Activated T-helper 17 cell treated with anti-CD3 and anti-CD28 coated beads, Interleukin-2, amount 50 U/mL, for 72 hours (primary cell): ENCODE results near the gene LPO. TPM values are rescaled to one million over a fixed set of nuclear protein-coding genes. Genes with fewer than 3 reads are reported as not detected.
A peak's percentile ranks its signal among the peaks of the same experiment; 100 is the strongest.

ENCODE experiments used
- ATAC-seq: fragments of 150-1000 bp; cut with Tn5 transposase; replicated peaks from 2 replicates; pipeline ENCODE4 v1.10.0; 2021; ENCODE audit warnings: mild to moderate bottlenecking, moderate library complexity
- H3K27ac Mint-ChIP-seq: one replicate; pipeline ENCODE4 v1.8.0; 2022; ENCODE audit warnings: mixed read lengths
- H3K27me3 Mint-ChIP-seq: one replicate; pipeline ENCODE4 v1.8.0; 2022; ENCODE audit warnings: mixed read lengths
- H3K36me3 Mint-ChIP-seq: one replicate; pipeline ENCODE4 v1.8.0; 2022; ENCODE audit warnings: low read depth, mild to moderate bottlenecking, mixed read lengths
- H3K4me1 Mint-ChIP-seq: one replicate; pipeline ENCODE4 v1.8.0; 2022; ENCODE audit warnings: mixed read lengths
- H3K4me3 Mint-ChIP-seq: one replicate; pipeline ENCODE4 v1.8.0; 2022; ENCODE audit warnings: mild to moderate bottlenecking, mixed read lengths
- H3K9me3 Mint-ChIP-seq: one replicate; pipeline ENCODE4 v1.8.0; 2022; ENCODE audit warnings: mixed read lengths
- total RNA-seq, 2 donors: library from RNA; stranded (reverse); gene quantifications; one replicate each; pipeline ENCODE4 v1.2.3, GENCODE V29; 2022

LPO gene
- total RNA-seq, 2 donors from 2014 or later, result 0.16 TPM; not detected in 1

GRCh38 chr17:58239987-58240386 lies 1.6 kb downstream of the LPO start:
- no peaks in the 10 kb centered on the region for H3K9me3 Mint-ChIP-seq
- peaks cover 37% of the 10 kb centered on the region for H3K27me3 Mint-ChIP-seq
- no peak overlapping the region for H3K4me3 Mint-ChIP-seq
- ATAC-seq, result no peak
- H3K36me3 Mint-ChIP-seq, result no peaks in the 10 kb centered on the region
- peaks cover 5% of the 10 kb centered on the region for H3K4me1 Mint-ChIP-seq
- H3K27ac Mint-ChIP-seq, result no peak overlapping the region

- ATAC-seq, result peak; percentile 95
- peaks cover 37% of the 10 kb centered on the region for H3K27me3 Mint-ChIP-seq
- H3K27ac Mint-ChIP-seq, result no peak overlapping the region
- H3K9me3 Mint-ChIP-seq, result no peaks in the 10 kb centered on the region
- H3K36me3 Mint-ChIP-seq, result no peaks in the 10 kb centered on the region
- H3K4me1 Mint-ChIP-seq, result peaks cover 5% of the 10 kb centered on the region
- no peak overlapping the region for H3K4me3 Mint-ChIP-seq
Measured at GRCh38 chr17:58242171-58242784, 3.9 kb downstream of the LPO start.

- Mint-ChIP-seq H3K36me3 (no peaks in the 10 kb centered on the region), H3K27ac (no peak overlapping the region), H3K4me3 (no peak overlapping the region), H3K27me3 (peaks cover 27% of the 10 kb centered on the region), H3K9me3 (no peaks in the 10 kb centered on the region), H3K4me1 (peaks cover 5% of the 10 kb centered on the region)
- no peak for ATAC-seq
Measured at GRCh38 chr17:58244963-58245362, 6.6 kb downstream of the LPO start.

- Mint-ChIP-seq H3K36me3 (no peaks in the 10 kb centered on the region), H3K4me1 (peaks cover 5% of the 10 kb centered on the region), H3K27ac (no peak overlapping the region), H3K4me3 (no peak overlapping the region), H3K9me3 (no peaks in the 10 kb centered on the region), H3K27me3 (peaks cover 26% of the 10 kb centered on the region)
- no peak for ATAC-seq
Measured at GRCh38 chr17:58245428-58246103, 7.2 kb downstream of the LPO start.

- Mint-ChIP-seq H3K4me3 (no peak overlapping the region), H3K36me3 (no peaks in the 10 kb centered on the region), H3K27me3 (peaks cover 23% of the 10 kb centered on the region), H3K4me1 (peaks cover 5% of the 10 kb centered on the region), H3K27ac (no peak overlapping the region), H3K9me3 (no peaks in the 10 kb centered on the region)
- no peak for ATAC-seq
Measured at GRCh38 chr17:58246104-58246740, 7.8 kb downstream of the LPO start.

GRCh38 chr17:58246781-58247180 lies 8.4 kb downstream of the LPO start:
- Mint-ChIP-seq H3K27ac (no peak overlapping the region), H3K27me3 (peaks cover 20% of the 10 kb centered on the region), H3K36me3 (no peaks in the 10 kb centered on the region)

GRCh38 chr17:58247511-58248363 lies 9.4 kb downstream of the LPO start:
- H3K4me3 Mint-ChIP-seq, result no peak overlapping the region
- H3K9me3 Mint-ChIP-seq, result no peaks in the 10 kb centered on the region
- peaks cover 20% of the 10 kb centered on the region for H3K27me3 Mint-ChIP-seq
- no peak overlapping the region for H3K27ac Mint-ChIP-seq
- peak; percentile 17 for ATAC-seq
- no peaks in the 10 kb centered on the region for H3K36me3 Mint-ChIP-seq
- H3K4me1 Mint-ChIP-seq, result peaks cover 5% of the 10 kb centered on the region

More at GRCh38 chr17:58246781-58247180, 8.4 kb downstream of the LPO start:
- Mint-ChIP-seq H3K4me1 (peaks cover 5% of the 10 kb centered on the region), H3K4me3 (no peak overlapping the region), H3K9me3 (no peaks in the 10 kb centered on the region)
- no peak for ATAC-seq

- Mint-ChIP-seq H3K9me3 (no peaks in the 10 kb centered on the region), H3K36me3 (no peaks in the 10 kb centered on the region), H3K27ac (no peak overlapping the region), H3K4me3 (peak overlapping the region; percentile 57), H3K27me3 (peaks cover 14% of the 10 kb centered on the region), H3K4me1 (peaks cover 3% of the 10 kb centered on the region)
- no peak for ATAC-seq
Measured at GRCh38 chr17:58248955-58249269, 10.5 kb downstream of the LPO start.

GRCh38 chr17:58249270-58250133 lies 11.1 kb downstream of the LPO start:
- H3K4me1 Mint-ChIP-seq, result no peaks in the 10 kb centered on the region
- H3K9me3 Mint-ChIP-seq, result no peaks in the 10 kb centered on the region
- peak overlapping the region; percentile 80 for H3K27ac Mint-ChIP-seq

GRCh38 chr17:58250344-58251011 lies 12.1 kb downstream of the LPO start:
- H3K36me3 Mint-ChIP-seq, result no peaks in the 10 kb centered on the region
- H3K27ac Mint-ChIP-seq, result peak overlapping the region; percentile 80
- H3K27me3 Mint-ChIP-seq, result peaks cover 13% of the 10 kb centered on the region
- no peaks in the 10 kb centered on the region for H3K4me1 Mint-ChIP-seq
- H3K4me3 Mint-ChIP-seq, result peak overlapping the region; percentile 57
- no peak for ATAC-seq
- H3K9me3 Mint-ChIP-seq, result no peaks in the 10 kb centered on the region

More at GRCh38 chr17:58249270-58250133, 11.1 kb downstream of the LPO start:
- ATAC-seq, result peak; percentile 85
- H3K36me3 Mint-ChIP-seq, result no peaks in the 10 kb centered on the region
- peak overlapping the region; percentile 57 for H3K4me3 Mint-ChIP-seq
- H3K27me3 Mint-ChIP-seq, result peaks cover 11% of the 10 kb centered on the region

- H3K9me3 Mint-ChIP-seq, result no peaks in the 10 kb centered on the region
Measured at GRCh38 chr17:58252141-58252540, 13.8 kb downstream of the LPO start.

GRCh38 chr17:58253082-58253481 lies 14.7 kb downstream of the LPO start:
- peaks cover 10% of the 10 kb centered on the region for H3K27me3 Mint-ChIP-seq
- H3K4me3 Mint-ChIP-seq, result no peak overlapping the region
- H3K9me3 Mint-ChIP-seq, result no peaks in the 10 kb centered on the region
- ATAC-seq, result no peak
- H3K4me1 Mint-ChIP-seq, result no peaks in the 10 kb centered on the region
- H3K36me3 Mint-ChIP-seq, result no peaks in the 10 kb centered on the region
- H3K27ac Mint-ChIP-seq, result no peak overlapping the region

More at GRCh38 chr17:58252141-58252540, 13.8 kb downstream of the LPO start:
- H3K27ac Mint-ChIP-seq, result no peak overlapping the region
- no peak for ATAC-seq
- H3K4me3 Mint-ChIP-seq, result no peak overlapping the region
- peaks cover 7% of the 10 kb centered on the region for H3K27me3 Mint-ChIP-seq
- no peaks in the 10 kb centered on the region for H3K4me1 Mint-ChIP-seq
- no peaks in the 10 kb centered on the region for H3K36me3 Mint-ChIP-seq

GRCh38 chr17:58254803-58255202 lies 16.4 kb downstream of the LPO start:
- H3K4me3 Mint-ChIP-seq, result no peak overlapping the region
- H3K27me3 Mint-ChIP-seq, result peaks cover 14% of the 10 kb centered on the region
- no peak overlapping the region for H3K27ac Mint-ChIP-seq
- no peaks in the 10 kb centered on the region for H3K4me1 Mint-ChIP-seq
- no peak for ATAC-seq
- no peaks in the 10 kb centered on the region for H3K9me3 Mint-ChIP-seq
- H3K36me3 Mint-ChIP-seq, result no peaks in the 10 kb centered on the region
